ENCODE measurements around the gene NANS. TPM values are rescaled to one million over a fixed set of nuclear protein-coding genes. Genes with fewer than 3 reads are reported as not detected.

Gene NANS
- total and polyA plus RNA-seq, 2 of the 13 experiments (the other 11 are each of a cell fraction or from before 2014, with no cell fraction given): 86.9 to 203 TPM

GRCh38 chr9:98118640-98119601 lies 62.4 kb downstream of the NANS start, which contains the start of gene TRIM14 (continued):
- TF ChIP-seq ATF2 (CRISPR knock-in tag; IDR thresholded peaks at IDR 0.05): no peak; the same call in none of the 2 replicates
- 0 out of 2 replicates have a peak, but pooled peaks have one; percentile 37 for TF ChIP-seq ZNF777 (CRISPR knock-in tag; IDR thresholded peaks at IDR 0.05)
- 0 out of 2 replicates have a peak, but pooled peaks have one; percentile 50 for TF ChIP-seq ZNF589 (CRISPR knock-in tag; conservative IDR thresholded peaks at IDR 0.05)
- TF ChIP-seq SIN3B (IDR thresholded peaks at IDR 0.05; ENCODE audit: low read length): no peak
- no peak for TF ChIP-seq ZNF557 (CRISPR knock-in tag; IDR thresholded peaks at IDR 0.05)
- TF ChIP-seq KMT2B (CRISPR knock-in tag; IDR thresholded peaks at IDR 0.05): peak; percentile 65
- TF ChIP-seq ZNF709 (CRISPR knock-in tag; IDR thresholded peaks at IDR 0.05): peak; percentile 82; the same call in 1 of the 2 replicates
- TF ChIP-seq THAP8 (CRISPR knock-in tag; IDR thresholded peaks at IDR 0.05; ENCODE audit: borderline replicate concordance): no peak
- TF ChIP-seq BATF2 (CRISPR knock-in tag; IDR thresholded peaks at IDR 0.05): peak; percentile 75; the same call in 1 of the 2 replicates
- TF ChIP-seq SMAD9 (CRISPR knock-in tag; IDR thresholded peaks at IDR 0.05): no peak; the same call in 1 of the 2 replicates
- TF ChIP-seq HHEX (CRISPR knock-in tag; IDR thresholded peaks at IDR 0.05): no peak
- TF ChIP-seq CEBPZ (IDR thresholded peaks at IDR 0.05; ENCODE audit: low read length): no peak
- TF ChIP-seq ZNF251 (CRISPR knock-in tag; IDR thresholded peaks at IDR 0.05): no peak
- TF ChIP-seq ZBTB46 (CRISPR knock-in tag; IDR thresholded peaks at IDR 0.05; ENCODE audit: borderline replicate concordance): no peak
- TF ChIP-seq ZBTB37 (CRISPR knock-in tag; IDR thresholded peaks at IDR 0.05): no peak
- TF ChIP-seq TBL1XR1 (IDR thresholded peaks at IDR 0.05; ENCODE audit: borderline replicate concordance, low read length, partially characterized antibody): no peak
- peak; percentile 90 for TF ChIP-seq YEATS4 (CRISPR knock-in tag; IDR thresholded peaks at IDR 0.05; ENCODE audit: borderline replicate concordance)
- TF ChIP-seq TAF1 (CRISPR knock-in tag; IDR thresholded peaks at IDR 0.05): peak; percentile 68; the same call in 1 of the 2 replicates

Data from HepG2 (cell line).